ENCODE results near the gene LRRC61.

DNA sequence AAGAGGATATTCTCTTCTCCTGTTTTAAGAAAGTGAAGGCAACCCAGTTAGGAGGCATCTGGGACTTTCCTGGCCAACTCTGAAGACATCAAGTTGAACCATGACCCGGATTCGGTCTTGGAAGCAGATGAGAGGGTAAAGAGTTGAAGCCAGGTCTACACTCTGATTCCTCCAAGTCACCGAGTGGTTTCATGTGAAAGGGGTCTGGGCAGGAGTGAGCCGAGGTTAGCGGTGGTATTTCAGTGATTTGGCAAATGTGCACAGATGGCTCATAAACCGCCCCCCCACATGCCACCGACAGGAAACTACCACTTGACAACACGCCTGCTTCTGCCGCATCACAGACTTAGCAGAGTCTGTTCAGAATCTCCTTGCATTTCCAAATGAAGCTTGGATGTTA lies 34.1 kb downstream of the LRRC61 start:
- TF ChIP-seq GLIS3 (CRISPR knock-in tag; IDR thresholded peaks at IDR 0.05) = no peak
- TF ChIP-seq, protein P1, sequence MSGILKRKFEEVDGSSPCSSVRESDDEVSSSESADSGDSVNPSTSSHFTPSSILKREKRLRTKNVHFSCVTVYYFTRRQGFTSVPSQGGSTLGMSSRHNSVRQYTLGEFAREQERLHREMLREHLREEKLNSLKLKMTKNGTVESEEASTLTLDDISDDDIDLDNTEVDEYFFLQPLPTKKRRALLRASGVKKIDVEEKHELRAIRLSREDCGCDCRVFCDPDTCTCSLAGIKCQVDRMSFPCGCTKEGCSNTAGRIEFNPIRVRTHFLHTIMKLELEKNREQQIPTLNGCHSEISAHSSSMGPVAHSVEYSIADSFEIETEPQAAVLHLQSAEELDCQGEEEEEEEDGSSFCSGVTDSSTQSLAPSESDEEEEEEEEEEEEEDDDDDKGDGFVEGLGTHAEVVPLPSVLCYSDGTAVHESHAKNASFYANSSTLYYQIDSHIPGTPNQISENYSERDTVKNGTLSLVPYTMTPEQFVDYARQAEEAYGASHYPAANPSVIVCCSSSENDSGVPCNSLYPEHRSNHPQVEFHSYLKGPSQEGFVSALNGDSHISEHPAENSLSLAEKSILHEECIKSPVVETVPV (CRISPR knock-in tag; IDR thresholded peaks at IDR 0.05) = no peak
- no peak for TF ChIP-seq CSDC2 (CRISPR knock-in tag; IDR thresholded peaks at IDR 0.05)
- TF ChIP-seq, protein P2, sequence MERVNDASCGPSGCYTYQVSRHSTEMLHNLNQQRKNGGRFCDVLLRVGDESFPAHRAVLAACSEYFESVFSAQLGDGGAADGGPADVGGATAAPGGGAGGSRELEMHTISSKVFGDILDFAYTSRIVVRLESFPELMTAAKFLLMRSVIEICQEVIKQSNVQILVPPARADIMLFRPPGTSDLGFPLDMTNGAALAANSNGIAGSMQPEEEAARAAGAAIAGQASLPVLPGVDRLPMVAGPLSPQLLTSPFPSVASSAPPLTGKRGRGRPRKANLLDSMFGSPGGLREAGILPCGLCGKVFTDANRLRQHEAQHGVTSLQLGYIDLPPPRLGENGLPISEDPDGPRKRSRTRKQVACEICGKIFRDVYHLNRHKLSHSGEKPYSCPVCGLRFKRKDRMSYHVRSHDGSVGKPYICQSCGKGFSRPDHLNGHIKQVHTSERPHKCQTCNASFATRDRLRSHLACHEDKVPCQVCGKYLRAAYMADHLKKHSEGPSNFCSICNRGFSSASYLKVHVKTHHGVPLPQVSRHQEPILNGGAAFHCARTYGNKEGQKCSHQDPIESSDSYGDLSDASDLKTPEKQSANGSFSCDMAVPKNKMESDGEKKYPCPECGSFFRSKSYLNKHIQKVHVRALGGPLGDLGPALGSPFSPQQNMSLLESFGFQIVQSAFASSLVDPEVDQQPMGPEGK (CRISPR knock-in tag; IDR thresholded peaks at IDR 0.05; ENCODE audit: borderline replicate concordance) = no peak
- no peak for TF ChIP-seq ZNF8 (CRISPR knock-in tag; IDR thresholded peaks at IDR 0.05)
- TF ChIP-seq ESRRG (CRISPR knock-in tag; IDR thresholded peaks at IDR 0.05) = no peak
- no peak for TF ChIP-seq ZFP3 (CRISPR knock-in tag; IDR thresholded peaks at IDR 0.05)
- no peak for TF ChIP-seq ZFP30 (CRISPR knock-in tag; IDR thresholded peaks at IDR 0.05)
- TF ChIP-seq, protein P3, sequence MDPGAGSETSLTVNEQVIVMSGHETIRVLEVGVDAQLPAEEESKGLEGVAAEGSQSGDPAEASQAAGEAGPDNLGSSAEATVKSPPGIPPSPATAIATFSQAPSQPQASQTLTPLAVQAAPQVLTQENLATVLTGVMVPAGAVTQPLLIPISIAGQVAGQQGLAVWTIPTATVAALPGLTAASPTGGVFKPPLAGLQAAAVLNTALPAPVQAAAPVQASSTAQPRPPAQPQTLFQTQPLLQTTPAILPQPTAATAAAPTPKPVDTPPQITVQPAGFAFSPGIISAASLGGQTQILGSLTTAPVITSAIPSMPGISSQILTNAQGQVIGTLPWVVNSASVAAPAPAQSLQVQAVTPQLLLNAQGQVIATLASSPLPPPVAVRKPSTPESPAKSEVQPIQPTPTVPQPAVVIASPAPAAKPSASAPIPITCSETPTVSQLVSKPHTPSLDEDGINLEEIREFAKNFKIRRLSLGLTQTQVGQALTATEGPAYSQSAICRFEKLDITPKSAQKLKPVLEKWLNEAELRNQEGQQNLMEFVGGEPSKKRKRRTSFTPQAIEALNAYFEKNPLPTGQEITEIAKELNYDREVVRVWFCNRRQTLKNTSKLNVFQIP (CRISPR knock-in tag; IDR thresholded peaks at IDR 0.05; ENCODE audit: borderline replicate concordance, low read depth) = no peak
- TF ChIP-seq ZNF70 (CRISPR knock-in tag; IDR thresholded peaks at IDR 0.05) = no peak
- no peak for TF ChIP-seq RARB (CRISPR knock-in tag; IDR thresholded peaks at IDR 0.05)
